HG03108 (cell line): ENCODE measurements around the gene LDB2.

Source experiments
- ATAC-seq: cut with Tn5 transposase; IDR thresholded peaks from one replicate; pipeline ENCODE4 v1.9.1; 2021; ENCODE audit warnings: moderate library complexity; ENCODE audit not compliant: unreplicated experiment

Gene LDB2

DNA sequence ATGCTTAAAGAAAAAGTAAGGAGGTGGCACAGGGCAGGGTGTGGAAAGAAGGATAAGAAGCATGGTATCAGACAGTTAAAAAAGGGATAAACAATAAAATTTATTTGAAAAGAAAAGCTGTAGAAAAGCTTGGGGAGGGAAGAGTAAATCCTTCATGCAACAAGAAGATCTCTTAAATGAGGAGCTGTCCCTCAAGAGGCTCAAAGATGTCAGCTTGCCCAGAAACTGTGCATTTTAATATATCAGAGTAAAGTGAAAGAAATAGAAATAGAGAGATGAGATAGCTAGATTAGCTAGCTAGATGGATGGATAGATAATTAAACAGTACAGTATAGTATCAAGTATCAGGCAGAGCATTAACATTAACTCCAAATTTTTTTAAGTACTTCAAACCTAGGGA, 170.3 kb downstream of the LDB2 start:
- ATAC-seq: no peak

- no peak for ATAC-seq
Measured at GRCh38 chr4:16727218-16727617, 171.2 kb downstream of the LDB2 start.

DNA sequence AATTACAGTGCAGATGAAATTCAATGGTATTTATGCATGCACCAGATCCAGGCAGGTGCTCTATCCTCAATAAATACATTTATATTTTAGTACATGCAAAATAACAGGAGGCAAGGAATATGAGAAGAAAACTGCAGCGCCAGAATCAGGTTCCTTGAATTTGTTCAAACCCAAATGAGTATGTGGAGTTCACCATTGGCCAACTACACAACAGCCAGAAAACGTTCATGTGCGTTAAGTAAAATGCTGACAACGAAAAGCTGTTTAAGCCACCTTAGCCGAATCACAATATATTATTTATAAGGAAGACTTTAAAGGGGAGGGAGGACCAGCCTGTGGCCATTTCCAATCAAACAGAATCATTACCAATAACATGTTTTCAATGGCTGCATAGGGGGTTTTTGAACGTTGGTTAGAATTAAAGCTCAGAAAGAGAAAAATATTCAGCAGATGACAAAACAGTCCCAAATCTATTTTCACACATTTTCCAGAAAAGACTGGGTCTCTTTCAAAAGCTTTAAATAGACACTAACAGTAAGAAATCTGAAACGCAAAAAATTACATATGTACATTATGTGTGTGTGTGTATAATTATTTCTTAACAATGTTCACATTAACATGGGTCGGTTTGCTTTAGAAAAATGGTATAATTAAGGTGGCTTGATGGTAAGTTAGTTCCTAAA, 171.9 kb downstream of the LDB2 start:
- no peak for ATAC-seq

GRCh38 chr4:16725252-16725651, 173.2 kb downstream of the LDB2 start:
- no peak for ATAC-seq

- ATAC-seq: no peak
Measured at GRCh38 chr4:16722416-16722815, 176.0 kb downstream of the LDB2 start.

GRCh38 chr4:16721613-16722291, 176.7 kb downstream of the LDB2 start:
- no peak for ATAC-seq

DNA sequence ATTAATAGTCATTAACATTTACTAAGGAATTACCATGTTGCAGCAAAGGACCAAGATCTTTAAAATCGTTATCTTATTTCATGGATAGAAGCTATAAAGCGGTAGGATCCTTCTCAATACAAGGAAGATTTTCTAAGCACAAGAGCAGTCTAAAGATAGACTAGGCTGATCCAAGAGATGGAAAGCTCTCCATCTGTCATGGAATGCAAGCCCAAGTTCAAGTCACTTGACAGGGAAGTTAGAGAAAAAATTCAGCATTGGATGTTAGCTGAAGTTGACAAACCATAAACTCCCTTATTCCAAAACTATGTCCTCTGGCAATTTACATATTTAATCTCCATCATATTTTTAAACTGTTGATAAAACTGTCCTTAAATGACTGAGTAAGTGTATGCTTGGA, 177.7 kb downstream of the LDB2 start:
- no peak for ATAC-seq

- ATAC-seq: no peak
Measured at GRCh38 chr4:16717266-16717970, 181.0 kb downstream of the LDB2 start.

DNA sequence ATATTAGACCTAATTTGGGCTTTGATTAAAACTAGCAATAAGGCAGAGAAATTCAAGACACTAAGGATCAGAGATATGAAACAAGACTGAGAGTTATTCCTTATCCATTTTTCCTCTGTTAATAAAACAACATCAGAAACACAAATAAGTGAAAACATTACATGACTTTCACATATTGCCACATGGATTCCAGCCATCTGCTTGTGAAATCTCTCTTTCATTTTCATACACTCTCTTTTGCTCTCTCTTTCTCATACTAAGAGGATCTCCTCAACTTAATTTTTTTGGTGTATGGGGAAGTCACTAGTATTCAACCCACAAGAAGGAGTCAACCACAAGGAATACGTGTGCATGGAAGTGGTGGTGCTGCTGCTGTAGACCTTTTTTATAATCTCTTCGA, 183.0 kb downstream of the LDB2 start:
- no peak for ATAC-seq

- ATAC-seq: no peak
Measured at GRCh38 chr4:16714191-16714590, 184.3 kb downstream of the LDB2 start.

- ATAC-seq: no peak
Measured at GRCh38 chr4:16713696-16714095, 184.7 kb downstream of the LDB2 start.

DNA sequence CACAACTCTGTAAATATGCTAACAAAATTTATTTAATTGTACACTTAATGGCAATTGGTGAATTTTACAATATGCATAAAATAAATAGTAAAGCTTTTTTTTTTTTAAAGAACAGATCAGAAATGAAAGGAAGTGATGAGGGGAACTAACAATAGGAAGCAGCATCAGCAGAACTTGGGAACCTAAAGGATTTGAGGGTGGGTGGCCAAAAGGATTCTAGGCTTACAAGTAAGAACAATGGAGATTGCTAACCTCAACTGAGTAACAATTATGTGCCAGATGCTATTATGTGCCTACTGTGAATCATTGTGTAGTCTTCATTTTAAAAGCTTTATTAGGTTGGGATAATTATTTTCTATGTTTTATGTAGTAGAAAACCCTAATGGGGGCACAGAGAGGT, 185.2 kb downstream of the LDB2 start:
- no peak for ATAC-seq

- ATAC-seq: no peak
Measured at GRCh38 chr4:16710198-16710597, 188.2 kb downstream of the LDB2 start.

DNA sequence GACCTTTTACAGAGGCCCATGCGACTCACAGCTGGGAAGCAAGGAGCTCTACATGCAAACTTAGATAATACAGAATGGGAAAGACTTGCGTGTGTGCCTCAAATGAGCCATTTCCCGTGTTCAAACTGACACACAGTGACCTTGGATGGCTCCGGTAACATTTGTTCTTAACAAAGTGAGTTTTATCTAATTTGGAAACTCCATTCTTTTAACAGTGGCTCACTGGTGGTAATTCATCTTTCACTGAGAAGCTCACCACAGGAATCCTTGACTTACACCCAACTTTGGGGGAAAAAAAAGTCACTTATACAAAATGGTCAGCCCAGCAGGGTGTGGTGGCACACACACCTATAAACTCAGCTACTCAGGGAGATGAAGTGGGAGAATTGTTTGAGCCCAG, 190.6 kb downstream of the LDB2 start:
- no peak for ATAC-seq

- ATAC-seq: no peak
Measured at GRCh38 chr4:16706251-16706650, 192.2 kb downstream of the LDB2 start.

- no peak for ATAC-seq
Measured at GRCh38 chr4:16705341-16705740, 193.1 kb downstream of the LDB2 start.

- ATAC-seq: no peak
Measured at GRCh38 chr4:16704489-16704888, 194.0 kb downstream of the LDB2 start.

DNA sequence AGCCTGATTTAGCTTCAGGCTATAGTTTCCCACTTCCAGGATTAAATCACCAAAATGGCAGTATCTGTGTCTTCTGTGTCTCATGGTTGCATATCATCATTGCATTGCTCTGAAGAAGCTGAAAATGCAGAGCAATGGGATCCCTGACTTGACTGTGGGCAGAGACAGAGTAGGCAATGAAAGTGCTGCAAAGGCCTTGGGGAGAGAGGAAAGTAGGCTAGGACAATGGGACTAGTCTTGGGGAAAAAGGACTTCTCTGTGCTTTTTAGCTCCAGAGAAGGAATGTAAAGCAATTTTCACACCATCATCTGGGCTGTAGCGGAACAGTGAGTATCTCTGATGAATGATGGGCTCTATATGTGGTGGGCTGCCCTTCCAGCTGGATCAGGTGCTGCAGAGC, 202.5 kb downstream of the LDB2 start:
- no peak for ATAC-seq

GRCh38 chr4:16694884-16695276, 203.6 kb downstream of the LDB2 start:
- no peak for ATAC-seq

- no peak for ATAC-seq
Measured at GRCh38 chr4:16694173-16694883, 204.1 kb downstream of the LDB2 start.

GRCh38 chr4:16693641-16694040, 204.8 kb downstream of the LDB2 start:
- no peak for ATAC-seq
